Stimulated activated naive CD8-positive, alpha-beta T cell treated with anti-CD3 and anti-CD28 coated beads, Interleukin-15, amount 100 ng/mL, for 72 hours (primary cell): ENCODE results near the gene MBOAT7.

Experiments used
- ATAC-seq: fragments of 150-1000 bp; cut with Tn5 transposase; 2 replicates; pipeline ENCODE4 v1.10.0; 2021; ENCODE audit warnings: mild to moderate bottlenecking, moderate library complexity
- DNase-seq, 2 donors: peaks; one replicate each; pipeline ENCODE4 v3.0.0; 2021 to 2022
- H3K27ac Mint-ChIP-seq, 2 donors: one replicate each; pipeline ENCODE4 v1.8.0; 2022; ENCODE audit warnings: mild to moderate bottlenecking in 2 of 2, mixed read lengths in 2 of 2, moderate library complexity in 2 of 2
- H3K27me3 Mint-ChIP-seq: one replicate; pipeline ENCODE4 v1.8.0; 2022; ENCODE audit warnings: mixed read lengths
- H3K4me1 Mint-ChIP-seq: one replicate; pipeline ENCODE4 v1.8.0; 2022; ENCODE audit warnings: mild to moderate bottlenecking, mixed read lengths
- H3K4me3 Mint-ChIP-seq, 2 donors: one replicate each; pipeline ENCODE4 v1.8.0; 2022; ENCODE audit warnings: mild to moderate bottlenecking in 2 of 2, mixed read lengths in 2 of 2, moderate library complexity in 1 of 2
- H3K9me3 Mint-ChIP-seq, 2 donors: one replicate each; pipeline ENCODE4 v1.8.0; 2022; ENCODE audit warnings: mixed read lengths in 2 of 2

MBOAT7 gene

GRCh38 chr19:54133312-54133956, 55.9 kb downstream of the MBOAT7 start:
- no peak for DNase-seq

GRCh38 chr19:54129617-54129996, 59.8 kb downstream of the MBOAT7 start:
- Mint-ChIP-seq H3K27ac (no peak overlapping the region), H3K4me3 (no peak overlapping the region), H3K27me3 (no peaks in the 10 kb centered on the region), H3K4me1 (peaks cover 5% of the 10 kb centered on the region), H3K9me3 (no peaks in the 10 kb centered on the region)
- ATAC-seq (no peak), DNase-seq (no peak)

More at GRCh38 chr19:54133312-54133956, 55.9 kb downstream of the MBOAT7 start:
- Mint-ChIP-seq H3K9me3 (no peaks in the 10 kb centered on the region), H3K4me1 (peaks cover 17% of the 10 kb centered on the region), H3K4me3 (no peak overlapping the region), H3K27me3 (no peaks in the 10 kb centered on the region), H3K27ac (no peak overlapping the region)
- ATAC-seq = no peak

GRCh38 chr19:54128796-54129616, 60.4 kb downstream of the MBOAT7 start:
- DNase-seq (no peak), ATAC-seq (peak; percentile 42)
- Mint-ChIP-seq H3K4me1 (no peaks in the 10 kb centered on the region), H3K27me3 (no peaks in the 10 kb centered on the region), H3K9me3 (no peaks in the 10 kb centered on the region), H3K27ac (peak overlapping the region in 1 of 2 donors; percentile 6), H3K4me3 (no peak overlapping the region)

GRCh38 chr19:54128441-54128725, 61.0 kb downstream of the MBOAT7 start:
- Mint-ChIP-seq H3K27ac (no peak overlapping the region), H3K9me3 (no peaks in the 10 kb centered on the region), H3K4me3 (no peak overlapping the region), H3K4me1 (no peaks in the 10 kb centered on the region), H3K27me3 (no peaks in the 10 kb centered on the region)
- peak; percentile 14 for ATAC-seq
- DNase-seq = no peak

GRCh38 chr19:54127688-54128440, 61.5 kb downstream of the MBOAT7 start:
- H3K27me3 Mint-ChIP-seq = no peaks in the 10 kb centered on the region
- H3K9me3 Mint-ChIP-seq = no peaks in the 10 kb centered on the region
- H3K4me3 Mint-ChIP-seq = no peak overlapping the region
- ATAC-seq (peak; percentile 8), DNase-seq (no peak)
- H3K27ac Mint-ChIP-seq = peak overlapping the region in 1 of 2 donors; percentile 76
- no peaks in the 10 kb centered on the region for H3K4me1 Mint-ChIP-seq

- no peak for DNase-seq
Observed at GRCh38 chr19:54125713-54126112, 63.7 kb downstream of the MBOAT7 start.

GRCh38 chr19:54124393-54124792, 65.0 kb downstream of the MBOAT7 start:
- Mint-ChIP-seq H3K9me3 (no peaks in the 10 kb centered on the region), H3K27me3 (no peaks in the 10 kb centered on the region), H3K4me1 (no peaks in the 10 kb centered on the region), H3K27ac (no peak overlapping the region), H3K4me3 (no peak overlapping the region)
- no peak for DNase-seq
- ATAC-seq = no peak

More at GRCh38 chr19:54125713-54126112, 63.7 kb downstream of the MBOAT7 start:
- Mint-ChIP-seq H3K27me3 (no peaks in the 10 kb centered on the region), H3K4me3 (no peak overlapping the region), H3K27ac (peak overlapping the region in 1 of 2 donors; percentile 95), H3K4me1 (no peaks in the 10 kb centered on the region), H3K9me3 (no peaks in the 10 kb centered on the region)
- ATAC-seq = no peak

- no peak overlapping the region for H3K27ac Mint-ChIP-seq
- H3K4me3 Mint-ChIP-seq = no peak overlapping the region
- no peak for DNase-seq
- H3K9me3 Mint-ChIP-seq = no peaks in the 10 kb centered on the region
- ATAC-seq = no peak
- no peaks in the 10 kb centered on the region for H3K27me3 Mint-ChIP-seq
- H3K4me1 Mint-ChIP-seq = no peaks in the 10 kb centered on the region
Observed at GRCh38 chr19:54123682-54124081, 65.7 kb downstream of the MBOAT7 start.
